IMR-90 (cell line): ENCODE measurements around the gene CHD2. TPM values are rescaled to one million over a fixed set of nuclear protein-coding genes. Genes with fewer than 3 reads are reported as not detected.

ENCODE experiments used
- ATAC-seq: fragments of 200-7000 bp; cut with Tn5 transposase; 2 replicates; pipeline ENCODE4 v1.9.1; 2020; ENCODE audit warnings: low read depth, mild to moderate bottlenecking, moderate library complexity
- BruUV-seq: library from RNA; stranded (reverse); fragments of 400-500 nt; replicated peaks from 2 replicates; lab custom pipeline; 2021; lab: Mats Ljungman, UMichigan
- CTCF ChIA-PET: fragments of 300-600 bp; formaldehyde crosslinking; extraction: SDS; loops from one replicate; lab custom pipeline; 2021; ENCODE audit warnings: antibody characterized with exemption; lab: Yijun Ruan, JAX
- POLR2A ChIA-PET: fragments of 300-600 bp; sonication (Branson Sonifier 250); formaldehyde crosslinking; loops from one replicate; lab custom pipeline; 2022; ENCODE audit warnings: antibody characterized with exemption; ENCODE audit not compliant: unreplicated experiment; lab: Charles Lee
- DNase-seq: peaks from one replicate; pipeline ENCODE4 v3.0.0; 2013
- H2AFZ ChIP-seq: replicated peaks from 2 replicates; pipeline ENCODE3; 2013; ENCODE audit warnings: low read length, mild to moderate bottlenecking; ENCODE audit not compliant: poor library complexity
- H2AK5ac ChIP-seq: 2 replicates; pipeline ENCODE4 v1.6.1; 2013; ENCODE audit warnings: low read depth, low read length, inconsistent platforms
- H2AK9ac ChIP-seq: replicated peaks from 2 replicates; pipeline ENCODE3; 2013; ENCODE audit warnings: mild to moderate bottlenecking, low read depth, low read length, moderate library complexity; ENCODE audit not compliant: poor library complexity
- H2BK120ac ChIP-seq: 2 replicates; pipeline ENCODE4 v1.6.1; 2013; ENCODE audit warnings: low read depth, low read length, inconsistent platforms
- H2BK15ac ChIP-seq: 3 replicates; pipeline ENCODE4 v1.6.1; 2013; ENCODE audit warnings: low read depth, low read length, inconsistent platforms
- H2BK20ac ChIP-seq: 2 replicates; pipeline ENCODE4 v1.6.1; 2013; ENCODE audit warnings: low read depth, mild to moderate bottlenecking, inconsistent platforms, low read length, moderate library complexity
- H2BK5ac ChIP-seq: 2 replicates; pipeline ENCODE4 v1.6.1; 2013; ENCODE audit warnings: mild to moderate bottlenecking, low read depth, low read length, inconsistent platforms; ENCODE audit not compliant: poor library complexity, severe bottlenecking
- H3K14ac ChIP-seq: replicated peaks from 2 replicates; pipeline ENCODE4 v1.6.1; 2013; ENCODE audit warnings: low read depth, low read length, inconsistent platforms
- H3K18ac ChIP-seq: 2 replicates; pipeline ENCODE4 v1.6.1; 2013; ENCODE audit warnings: low read depth, low read length, control low read depth
- H3K23ac ChIP-seq: 2 replicates; pipeline ENCODE4 v1.6.1; 2013; ENCODE audit warnings: low read depth, low read length, inconsistent platforms
- H3K27ac ChIP-seq: 2 replicates; pipeline ENCODE4 v1.5.1; 2013; ENCODE audit warnings: mild to moderate bottlenecking, control low read depth, low read length; ENCODE audit not compliant: insufficient read depth
- H3K27me3 ChIP-seq: 2 replicates; pipeline ENCODE4 v1.6.1; 2013; ENCODE audit warnings: low read length; ENCODE audit not compliant: control insufficient read depth, insufficient read depth
- H3K36me3 ChIP-seq: 2 replicates; pipeline ENCODE4 v1.6.1; 2013; ENCODE audit warnings: low read length, mixed read lengths; ENCODE audit not compliant: control insufficient read depth, insufficient read depth
- H3K4ac ChIP-seq: 2 replicates; pipeline ENCODE4 v1.6.1; 2013; ENCODE audit warnings: low read depth, low read length, inconsistent platforms
- H3K4me1 ChIP-seq: 2 replicates; pipeline ENCODE4 v1.6.1; 2013; ENCODE audit warnings: low read length, mixed read lengths; ENCODE audit not compliant: control insufficient read depth, insufficient read depth
- H3K4me2 ChIP-seq: 2 replicates; pipeline ENCODE4 v1.6.1; 2013; ENCODE audit warnings: low read depth, mild to moderate bottlenecking, control low read depth, low read length, moderate library complexity
- H3K4me3 ChIP-seq: 2 replicates; pipeline ENCODE4 v1.5.1; 2013; ENCODE audit warnings: low read depth, mild to moderate bottlenecking, control low read depth, low read length, moderate library complexity; ENCODE audit not compliant: insufficient read depth
- H3K56ac ChIP-seq: 2 replicates; pipeline ENCODE4 v1.6.1; 2013; ENCODE audit warnings: low read length, inconsistent platforms; ENCODE audit not compliant: insufficient read depth; ENCODE audit errors: extremely low read depth
- H3K79me1 ChIP-seq, 2 experiments: 2 replicates each; pipeline ENCODE4 v1.6.1; 2013; ENCODE audit warnings: low read length in 2 of 2, inconsistent platforms in 1 of 2, low read depth in 1 of 2
- H3K9ac ChIP-seq: 2 replicates; pipeline ENCODE4 v1.6.1; 2013; ENCODE audit warnings: low read depth, low read length, control low read depth
- H3K9me1 ChIP-seq: 2 replicates; pipeline ENCODE4 v1.6.1; 2013; ENCODE audit warnings: low read length, inconsistent platforms; ENCODE audit not compliant: insufficient read depth
- H3K9me3 ChIP-seq: 2 replicates; pipeline ENCODE4 v1.6.1; 2013; ENCODE audit warnings: low read length; ENCODE audit not compliant: control insufficient read depth, insufficient read depth
- H4K20me1 ChIP-seq: 2 replicates; pipeline ENCODE4 v1.6.1; 2013; ENCODE audit warnings: low read length, inconsistent platforms; ENCODE audit not compliant: insufficient read depth
- H4K5ac ChIP-seq: 2 replicates; pipeline ENCODE4 v1.6.1; 2013; ENCODE audit warnings: mild to moderate bottlenecking, low read depth, low read length, control low read depth
- H4K8ac ChIP-seq, 2 experiments: 2 replicates each; pipeline ENCODE4 v1.6.1; 2013; ENCODE audit warnings: low read depth in 2 of 2, low read length in 2 of 2, control low read depth in 1 of 2, inconsistent platforms in 1 of 2
- H4K91ac ChIP-seq: 2 replicates; pipeline ENCODE4 v1.6.1; 2013; ENCODE audit warnings: low read depth, low read length, inconsistent platforms; ENCODE audit not compliant: insufficient read depth
- BHLHE40 ChIP-seq: fragments of 150-350 bp; IDR thresholded peaks from 2 replicates; pipeline ENCODE4 v1.6.1; 2016; ENCODE audit warnings: mild to moderate bottlenecking, low read depth, low read length
- CEBPB ChIP-seq: IDR thresholded peaks from 2 replicates; pipeline ENCODE4 v1.6.1; 2012; ENCODE audit warnings: low read depth, low read length, improper control_type of control experiment
- CHD1 ChIP-seq: IDR thresholded peaks from 2 replicates; pipeline ENCODE4 v1.6.1; 2012; ENCODE audit warnings: low read depth, low read length, improper control_type of control experiment
- FOS ChIP-seq: fragments of 150-350 bp; IDR thresholded peaks from 2 replicates; pipeline ENCODE4 v1.6.1; 2016; ENCODE audit warnings: low read depth, low read length
- MAFK ChIP-seq: IDR thresholded peaks from 2 replicates; pipeline ENCODE4 v1.6.1; 2012; ENCODE audit warnings: low read depth, low read length, improper control_type of control experiment
- MAZ ChIP-seq: IDR thresholded peaks from 2 replicates; pipeline ENCODE4 v1.6.1; 2012; ENCODE audit warnings: low read depth, mild to moderate bottlenecking, low read length, improper control_type of control experiment, moderate library complexity, borderline replicate concordance
- MXI1 ChIP-seq: IDR thresholded peaks from 2 replicates; pipeline ENCODE4 v1.6.1; 2012; ENCODE audit warnings: low read depth, mild to moderate bottlenecking, low read length, moderate library complexity, borderline replicate concordance
- NFE2L2 ChIP-seq: fragments of 150-350 bp; IDR thresholded peaks from 2 replicates; pipeline ENCODE4 v1.6.1; 2016; ENCODE audit warnings: low read depth, mild to moderate bottlenecking, low read length
- POLR2A ChIP-seq: IDR thresholded peaks from 2 replicates; pipeline ENCODE4 v1.6.1; 2012; ENCODE audit warnings: mild to moderate bottlenecking, low read depth, low read length
- RAD21 ChIP-seq: IDR thresholded peaks from 2 replicates; pipeline ENCODE4 v1.6.1; 2012; ENCODE audit warnings: low read length, improper control_type of control experiment
- RCOR1 ChIP-seq: IDR thresholded peaks from 2 replicates; pipeline ENCODE4 v1.6.1; 2012; ENCODE audit warnings: mild to moderate bottlenecking, low read length, improper control_type of control experiment; ENCODE audit not compliant: insufficient replicate concordance
- RFX5 ChIP-seq: IDR thresholded peaks from 2 replicates; pipeline ENCODE4 v1.8.0; 2012; ENCODE audit warnings: low read depth, mild to moderate bottlenecking, low read length, moderate library complexity
- SMC3 ChIP-seq: fragments of 150-350 bp; IDR thresholded peaks from 2 replicates; pipeline ENCODE4 v1.6.1; 2016; ENCODE audit warnings: low read depth, mild to moderate bottlenecking, antibody characterized with exemption, low read length, moderate library complexity
- WGBS, 2 experiments: methylation state at CpG; one replicate each; pipeline versions ENCODE4 v1.1.5 to v1.1.7; 2013; ENCODE audit warnings: missing lambda C conversion rate in 2 of 2; ENCODE audit not compliant: insufficient read length in 1 of 2; ENCODE audit errors: extremely low coverage in 2 of 2; 5-methylcytosine and 5-hydroxymethylcytosine counted together
- dilution Hi-C: fragments of 300-500 bp; cut with HindIII; formaldehyde crosslinking; loops from one replicate; pipeline ENCODE4 v1.14.3; 2018; ENCODE audit warnings: low sequenced_read_pairs; ENCODE audit not compliant: unreplicated experiment
- in situ Hi-C: fragments of 300-500 bp; cut with MboI; formaldehyde crosslinking; loops from 3 replicates; pipeline ENCODE4 v1.14.3; 2019; ENCODE audit warnings: low sequenced_read_pairs, inconsistent platforms, mixed read lengths
- intact Hi-C: fragments of 100-400 bp; cut with micrococcal nuclease; formaldehyde crosslinking; loops from 2 replicates; pipeline ENCODE4 v1.10.0; 2022
- polyA plus RNA-seq, 3 experiments: library from polyadenylated mRNA; depleted of rRNA; stranded (reverse); fragments of >200 nt; gene quantifications; 2 replicates each; pipeline ENCODE4 v1.2.3, GENCODE V29; 2012; ENCODE audit warnings: low replicate concordance in 1 of 3
- total RNA-seq: library from RNA; depleted of rRNA; stranded (reverse); fragments of >200 nt; gene quantifications from 2 replicates; pipeline ENCODE4 v1.2.3, GENCODE V29; 2012
- TF ChIP-seq, protein P1 (sequence below): fragments of 150-350 bp; IDR thresholded peaks from 2 replicates; pipeline ENCODE4 v1.6.1; 2016; ENCODE audit warnings: low read depth, mild to moderate bottlenecking, low read length, moderate library complexity, borderline replicate concordance
- TF ChIP-seq, protein P2 (sequence below): fragments of 150-350 bp; IDR thresholded peaks from 2 replicates; pipeline ENCODE4 v1.6.1; 2017; ENCODE audit warnings: mild to moderate bottlenecking, antibody characterized with exemption, low read length, low read depth
- TF ChIP-seq, protein P3 (sequence below): conservative IDR thresholded peaks from 2 replicates; pipeline ENCODE4 v1.5.1; 2012; ENCODE audit warnings: mild to moderate bottlenecking, low read depth, low read length, improper control_type of control experiment

The CHD2 gene
- total and polyA plus RNA-seq, 2 of the 4 experiments (the other 2 are of a cell fraction): 44.9 to 64.7 TPM

DNA sequence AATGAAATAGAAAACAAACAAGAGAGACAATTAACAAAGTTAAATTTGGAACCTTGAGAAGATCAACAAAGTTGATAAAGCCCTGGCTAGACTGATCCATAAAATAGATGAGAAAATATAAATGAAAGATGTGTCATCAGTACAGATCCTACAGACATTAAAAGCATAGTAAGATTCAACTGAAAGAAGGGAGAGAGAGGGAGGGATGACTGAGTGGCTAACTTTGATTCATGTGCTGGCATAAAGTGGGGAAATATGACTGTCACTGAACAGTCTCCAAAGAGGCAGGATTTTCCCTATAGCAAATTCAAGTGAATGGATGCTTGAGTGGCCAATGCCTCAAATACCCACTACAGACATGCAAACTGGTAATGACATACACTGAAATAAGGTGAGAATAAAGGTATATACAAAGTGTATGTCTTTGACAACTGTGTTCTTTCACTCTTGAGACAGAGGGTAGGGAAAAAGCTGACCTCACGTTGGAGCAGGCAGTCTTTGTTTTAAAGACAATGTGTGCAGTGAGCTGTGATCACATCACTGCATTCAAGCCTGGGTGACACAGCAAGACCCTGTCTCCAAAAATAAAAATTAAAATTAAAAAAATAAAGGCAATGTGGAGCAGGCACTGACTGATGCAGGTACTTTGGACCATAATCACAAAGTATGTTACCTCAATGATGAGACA, 35.9 kb upstream of the CHD2 start:
- H3K27ac ChIP-seq: no peak overlapping the region
- H3K9me3 ChIP-seq: peaks cover 2% of the 10 kb centered on the region; the same call in 1 of the 2 replicates
- WGBS, 2 experiments: no CpG with 5 or more reads among the region's 1 CpG
- TF ChIP-seq RCOR1 (no peak), SMC3 (no peak), MAFK (no peak), RFX5 (no peak), CHD1 (no peak), BHLHE40 (no peak), MXI1 (no peak), RAD21 (no peak), CEBPB (no peak), NFE2L2 (no peak), FOS (no peak), MAZ (no peak), POLR2A (no peak)
- TF ChIP-seq, protein P1, sequence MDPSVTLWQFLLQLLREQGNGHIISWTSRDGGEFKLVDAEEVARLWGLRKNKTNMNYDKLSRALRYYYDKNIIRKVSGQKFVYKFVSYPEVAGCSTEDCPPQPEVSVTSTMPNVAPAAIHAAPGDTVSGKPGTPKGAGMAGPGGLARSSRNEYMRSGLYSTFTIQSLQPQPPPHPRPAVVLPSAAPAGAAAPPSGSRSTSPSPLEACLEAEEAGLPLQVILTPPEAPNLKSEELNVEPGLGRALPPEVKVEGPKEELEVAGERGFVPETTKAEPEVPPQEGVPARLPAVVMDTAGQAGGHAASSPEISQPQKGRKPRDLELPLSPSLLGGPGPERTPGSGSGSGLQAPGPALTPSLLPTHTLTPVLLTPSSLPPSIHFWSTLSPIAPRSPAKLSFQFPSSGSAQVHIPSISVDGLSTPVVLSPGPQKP: no peak
- TF ChIP-seq, protein P2, sequence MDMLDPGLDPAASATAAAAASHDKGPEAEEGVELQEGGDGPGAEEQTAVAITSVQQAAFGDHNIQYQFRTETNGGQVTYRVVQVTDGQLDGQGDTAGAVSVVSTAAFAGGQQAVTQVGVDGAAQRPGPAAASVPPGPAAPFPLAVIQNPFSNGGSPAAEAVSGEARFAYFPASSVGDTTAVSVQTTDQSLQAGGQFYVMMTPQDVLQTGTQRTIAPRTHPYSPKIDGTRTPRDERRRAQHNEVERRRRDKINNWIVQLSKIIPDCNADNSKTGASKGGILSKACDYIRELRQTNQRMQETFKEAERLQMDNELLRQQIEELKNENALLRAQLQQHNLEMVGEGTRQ: no peak
- TF ChIP-seq, protein P3, sequence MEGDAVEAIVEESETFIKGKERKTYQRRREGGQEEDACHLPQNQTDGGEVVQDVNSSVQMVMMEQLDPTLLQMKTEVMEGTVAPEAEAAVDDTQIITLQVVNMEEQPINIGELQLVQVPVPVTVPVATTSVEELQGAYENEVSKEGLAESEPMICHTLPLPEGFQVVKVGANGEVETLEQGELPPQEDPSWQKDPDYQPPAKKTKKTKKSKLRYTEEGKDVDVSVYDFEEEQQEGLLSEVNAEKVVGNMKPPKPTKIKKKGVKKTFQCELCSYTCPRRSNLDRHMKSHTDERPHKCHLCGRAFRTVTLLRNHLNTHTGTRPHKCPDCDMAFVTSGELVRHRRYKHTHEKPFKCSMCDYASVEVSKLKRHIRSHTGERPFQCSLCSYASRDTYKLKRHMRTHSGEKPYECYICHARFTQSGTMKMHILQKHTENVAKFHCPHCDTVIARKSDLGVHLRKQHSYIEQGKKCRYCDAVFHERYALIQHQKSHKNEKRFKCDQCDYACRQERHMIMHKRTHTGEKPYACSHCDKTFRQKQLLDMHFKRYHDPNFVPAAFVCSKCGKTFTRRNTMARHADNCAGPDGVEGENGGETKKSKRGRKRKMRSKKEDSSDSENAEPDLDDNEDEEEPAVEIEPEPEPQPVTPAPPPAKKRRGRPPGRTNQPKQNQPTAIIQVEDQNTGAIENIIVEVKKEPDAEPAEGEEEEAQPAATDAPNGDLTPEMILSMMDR: no peak
- no peak overlapping the region for H3K4ac ChIP-seq
- no peaks in the 10 kb centered on the region for H3K27me3 ChIP-seq
- no TSS peak for BruUV-seq
- peaks cover 3% of the 10 kb centered on the region; the same call in 1 of the 2 replicates for H3K9me1 ChIP-seq
- no peak overlapping the region for H4K5ac ChIP-seq
- no peak overlapping the region for H3K23ac ChIP-seq
- H3K4me2 ChIP-seq: no peak overlapping the region
- ATAC-seq (no peak), DNase-seq (no peak)
- H2BK5ac ChIP-seq: no peak overlapping the region
- POLR2A ChIA-PET: no interaction called here
- H3K14ac ChIP-seq: no peak overlapping the region
- H4K8ac ChIP-seq: no peak overlapping the region
- CTCF ChIA-PET: interaction anchor here (0.6 kb wide), 1 partner anchor 34 kb away, joined by 3 read pairs; no protein-coding TSS in a partner anchor
- H3K4me1 ChIP-seq: peaks cover 3% of the 10 kb centered on the region
- no peak overlapping the region for H2BK15ac ChIP-seq
- no peak overlapping the region for H2AFZ ChIP-seq
- H2AK5ac ChIP-seq: no peak overlapping the region
- intact Hi-C loops: no loop called here
- H4K20me1 ChIP-seq: no peaks in the 10 kb centered on the region
- no peak overlapping the region for H2AK9ac ChIP-seq
- no peaks in the 10 kb centered on the region for H3K36me3 ChIP-seq
- H4K91ac ChIP-seq: no peak overlapping the region
- H2BK120ac ChIP-seq: no peak overlapping the region
- no peak overlapping the region for H2BK20ac ChIP-seq
- dilution Hi-C loops: no loop called here
- H3K18ac ChIP-seq: no peak overlapping the region
- H3K9ac ChIP-seq: no peak overlapping the region
- no peak overlapping the region for H3K4me3 ChIP-seq
- in situ Hi-C loops: no loop called here
- H3K79me1 ChIP-seq: no peaks in the 10 kb centered on the region
- H3K56ac ChIP-seq: no peak overlapping the region
